H1 (cell line): ENCODE measurements around the gene MYCBP2. TPM values are rescaled to one million over a fixed set of nuclear protein-coding genes. Genes with fewer than 3 reads are reported as not detected.

Experiments used
- CTCF ChIA-PET: fragments of 300-600 bp; sonication (Branson Sonifier 250); formaldehyde crosslinking; loops from one replicate; lab custom pipeline; 2021; ENCODE audit not compliant: partially characterized antibody; lab: Charles Lee
- POLR2A ChIA-PET: fragments of 300-600 bp; sonication (Branson Sonifier 250); formaldehyde crosslinking; loops from one replicate; lab custom pipeline; 2021; ENCODE audit warnings: inconsistent platforms; ENCODE audit not compliant: partially characterized antibody; lab: Charles Lee
- DNase-seq, 2 experiments: peaks; one replicate each; pipeline versions ENCODE4 v3.0.0 to v3.0.0-alpha.2; 2010 to 2022; ENCODE audit warnings: low spot score in 2 of 2, low read depth in 1 of 2, mixed read lengths in 1 of 2
- FAIRE-seq: peaks from 2 replicates; lab custom pipeline; 2011; peaks lifted over from hg19 to GRCh38; lab: Jason Lieb, UNC
- H2AFZ ChIP-seq: 2 replicates; pipeline ENCODE4 v1.8.1; 2012; ENCODE audit warnings: low read length, inconsistent platforms
- H2AK5ac ChIP-seq: 2 replicates; pipeline ENCODE4 v1.6.1; 2013; ENCODE audit warnings: low read depth, low read length
- H2BK120ac ChIP-seq: replicated peaks from 2 replicates; pipeline ENCODE3; 2013; ENCODE audit warnings: low read depth, low read length, inconsistent platforms
- H2BK12ac ChIP-seq: 2 replicates; pipeline ENCODE4 v1.6.1; 2013; ENCODE audit warnings: low read depth, low read length
- H2BK15ac ChIP-seq: 2 replicates; pipeline ENCODE4 v1.6.1; 2013; ENCODE audit warnings: low read length
- H2BK20ac ChIP-seq: 2 replicates; pipeline ENCODE4 v1.6.1; 2013; ENCODE audit warnings: low read length
- H2BK5ac ChIP-seq: 2 replicates; pipeline ENCODE4 v1.6.1; 2013; ENCODE audit warnings: low read depth, low read length
- H3K14ac ChIP-seq: 2 replicates; pipeline ENCODE4 v1.6.1; 2013; ENCODE audit warnings: inconsistent platforms; ENCODE audit not compliant: insufficient read length
- H3K18ac ChIP-seq: 2 replicates; pipeline ENCODE4 v1.6.1; 2013; ENCODE audit warnings: low read length; ENCODE audit errors: extremely low read depth
- H3K23ac ChIP-seq: 2 replicates; pipeline ENCODE4 v1.6.1; 2013; ENCODE audit warnings: inconsistent platforms; ENCODE audit not compliant: insufficient read length
- H3K23me2 ChIP-seq: 2 replicates; pipeline ENCODE4 v1.6.1; 2013; ENCODE audit warnings: low read depth, low read length
- H3K27ac ChIP-seq: 2 replicates; pipeline ENCODE4 v1.6.1; 2011; ENCODE audit warnings: low read depth, low read length, inconsistent platforms
- H3K27me3 ChIP-seq, 4 experiments: replicated peaks in 1 of 4; 1 replicate in 1 of 4; 2 replicates in 3 of 4; pipeline versions ENCODE4 v1.6.1 to v1.8.1; 2011 to 2013; ENCODE audit warnings: low read length in 3 of 4, mild to moderate bottlenecking in 3 of 4, inconsistent platforms in 2 of 4, mixed read lengths in 2 of 4, moderate library complexity in 1 of 4; ENCODE audit not compliant: control insufficient read depth in 3 of 4, insufficient read depth in 3 of 4; ENCODE audit errors: extremely low read depth in 1 of 4
- H3K36me3 ChIP-seq, 4 experiments: 2 replicates each; pipeline versions ENCODE4 v1.6.1 to v1.8.1; 2011 to 2013; ENCODE audit warnings: mild to moderate bottlenecking in 4 of 4, low read length in 3 of 4, moderate library complexity in 2 of 4, control low read depth in 1 of 4, inconsistent platforms in 1 of 4; ENCODE audit not compliant: insufficient read depth in 4 of 4, control insufficient read depth in 2 of 4
- H3K4ac ChIP-seq: replicated peaks from 2 replicates; pipeline ENCODE3; 2013; ENCODE audit warnings: low read length, low read depth, mixed read lengths, inconsistent platforms; ENCODE audit not compliant: insufficient read length
- H3K4me1 ChIP-seq, 4 experiments: replicated peaks in 1 of 4; 1 replicate in 1 of 4; 2 replicates in 3 of 4; pipeline versions ENCODE4 v1.6.1 to v1.8.1; 2011 to 2013; ENCODE audit warnings: low read length in 3 of 4, inconsistent platforms in 2 of 4, mixed read lengths in 1 of 4; ENCODE audit not compliant: insufficient read depth in 4 of 4, control insufficient read depth in 3 of 4
- H3K4me2 ChIP-seq, 2 experiments: 2 replicates each; pipeline versions ENCODE4 v1.6.1 to v1.8.1; 2011 to 2013; ENCODE audit warnings: low read depth in 2 of 2, low read length in 2 of 2, control low read depth in 1 of 2, inconsistent platforms in 1 of 2, mild to moderate bottlenecking in 1 of 2; ENCODE audit not compliant: insufficient read depth in 1 of 2
- H3K4me3 ChIP-seq, 4 experiments: fragments of 200-600, 300-600 bp in 1 of 4; sonication (generic), shearing (Covaris generic), sonication (Bioruptor Twin) in 1 of 4; 2 replicates each; pipeline versions ENCODE4 v1.5.1 to v1.8.1; 2011 to 2016; ENCODE audit warnings: low read length in 4 of 4, low read depth in 3 of 4, control low read depth in 2 of 4, inconsistent platforms in 2 of 4, mild to moderate bottlenecking in 2 of 4, mixed read lengths in 1 of 4, moderate library complexity in 1 of 4; ENCODE audit not compliant: insufficient read depth in 2 of 4; ENCODE audit errors: extremely low read depth in 1 of 4
- H3K56ac ChIP-seq: replicated peaks from 2 replicates; pipeline ENCODE3; 2013; ENCODE audit warnings: low read depth, mild to moderate bottlenecking, mixed read lengths, low read length, inconsistent platforms; ENCODE audit not compliant: insufficient read length
- H3K79me1 ChIP-seq: 2 replicates; pipeline ENCODE4 v1.6.1; 2013; ENCODE audit warnings: low read depth, low read length, control low read depth
- H3K79me2 ChIP-seq, 2 experiments: 2 replicates each; pipeline versions ENCODE4 v1.6.1 to v1.8.1; 2012 to 2013; ENCODE audit warnings: low read length in 2 of 2, mild to moderate bottlenecking in 2 of 2, inconsistent platforms in 1 of 2; ENCODE audit not compliant: insufficient read depth in 2 of 2, control insufficient read depth in 1 of 2
- H3K9ac ChIP-seq, 4 experiments: replicated peaks in 1 of 4; 1 replicate in 1 of 4; 2 replicates in 3 of 4; pipeline versions ENCODE4 v1.6.1 to v1.8.1; 2011 to 2013; ENCODE audit warnings: low read depth in 3 of 4, low read length in 3 of 4, control low read depth in 2 of 4, mild to moderate bottlenecking in 2 of 4, moderate library complexity in 2 of 4, inconsistent platforms in 1 of 4; ENCODE audit errors: extremely low read depth in 1 of 4
- H3K9me3 ChIP-seq, 2 experiments: 2 replicates each; pipeline versions ENCODE4 v1.6.1 to v1.8.1; 2012 to 2013; ENCODE audit warnings: mild to moderate bottlenecking in 2 of 2, moderate library complexity in 2 of 2, control low read depth in 1 of 2, inconsistent platforms in 1 of 2, low read depth in 1 of 2, low read length in 1 of 2, mixed read lengths in 1 of 2; ENCODE audit not compliant: insufficient read depth in 2 of 2
- H4K20me1 ChIP-seq, 2 experiments: replicated peaks in 1 of 2; 2 replicates each; pipeline versions ENCODE3 to v1.8.1; 2011 to 2013; ENCODE audit warnings: inconsistent platforms in 2 of 2, low read length in 2 of 2, mild to moderate bottlenecking in 1 of 2; ENCODE audit not compliant: insufficient read depth in 2 of 2, control insufficient read depth in 1 of 2
- H4K5ac ChIP-seq: 2 replicates; pipeline ENCODE4 v1.6.1; 2013; ENCODE audit warnings: low read length, low read depth, mixed read lengths, inconsistent platforms; ENCODE audit not compliant: insufficient read length
- H4K8ac ChIP-seq: 2 replicates; pipeline ENCODE4 v1.8.0; 2013; ENCODE audit warnings: mild to moderate bottlenecking, moderate library complexity, low read length, inconsistent platforms; ENCODE audit not compliant: insufficient read depth; ENCODE audit errors: extremely low read depth
- H4K91ac ChIP-seq: replicated peaks from 2 replicates; pipeline ENCODE3; 2013; ENCODE audit warnings: low read length, mixed read lengths, inconsistent platforms; ENCODE audit not compliant: insufficient read length
- CHD2 ChIP-seq: IDR thresholded peaks from 2 replicates; pipeline ENCODE4 v1.6.1; 2012; ENCODE audit warnings: low read length, improper control_type of control experiment
- EZH2 ChIP-seq: fragments of 200-600 bp; sonication (generic); IDR thresholded peaks from 2 replicates; pipeline ENCODE4 v1.7.1; 2012; ENCODE audit warnings: low read depth, mild to moderate bottlenecking, moderate library complexity, low read length, inconsistent platforms; ENCODE audit not compliant: severe bottlenecking
- JUN ChIP-seq: IDR thresholded peaks from 2 replicates; pipeline ENCODE4 v1.6.1; 2011; ENCODE audit warnings: low read depth, mild to moderate bottlenecking, improper control_type of control experiment, low read length
- POLR2AphosphoS5 ChIP-seq: IDR thresholded peaks from 2 replicates; pipeline ENCODE4 v1.6.1; 2011; ENCODE audit warnings: low read depth, low read length
- TBP ChIP-seq: IDR thresholded peaks from 2 replicates; pipeline ENCODE4 v1.6.1; 2011; ENCODE audit warnings: low read depth, low read length, improper control_type of control experiment
- WGBS, 2 experiments: shearing (Covaris generic) in 1 of 2; methylation state at CpG; one replicate each; pipeline versions ENCODE4 v1.1.6 to v1.1.7; 2013 to 2015; ENCODE audit warnings: low lambda C conversion rate in 2 of 2, mixed read lengths in 2 of 2, inconsistent platforms in 1 of 2, low coverage in 1 of 2, missing lambda C conversion rate in 1 of 2; ENCODE audit not compliant: insufficient replicate concordance in 2 of 2, insufficient coverage in 1 of 2, insufficient read length in 1 of 2; ENCODE audit errors: extremely low coverage in 1 of 2, missing lambda C conversion rate in 1 of 2; 5-methylcytosine and 5-hydroxymethylcytosine counted together
- polyA plus RNA-seq, 7 experiments: library from polyadenylated mRNA; depleted of rRNA in 3 of 7; stranded (reverse) in 5 of 7; unstranded in 2 of 7; fragments of >200 nt in 5 of 7; fragments of 200-250 nt in 2 of 7; gene quantifications; 1 replicate in 5 of 7; 2 replicates in 1 of 7; 4 replicates in 1 of 7; pipeline versions ENCODE4 v1.2.1 to v1.2.3, GENCODE V29; 2011 to 2013; ENCODE audit warnings: missing spikeins in 2 of 7, mixed read lengths in 2 of 7
- total RNA-seq: library from RNA; stranded (reverse); fragmentation: NEBNext Ultra II Directional; extraction: Animal tissue kit (Norgen Biotek cat#: 25700); gene quantifications from 2 replicates; pipeline ENCODE4 v1.2.1, GENCODE V29; 2021
- TF ChIP-seq, protein P1 (sequence below): IDR thresholded peaks from 2 replicates; pipeline ENCODE4 v1.6.1; 2012; ENCODE audit warnings: low read length, inconsistent platforms

Gene MYCBP2
- total and polyA plus RNA-seq, 2 of the 8 experiments (the other 6 are each of a cell fraction or from before 2014, with no cell fraction given), result 19.0 to 52.1 TPM

DNA sequence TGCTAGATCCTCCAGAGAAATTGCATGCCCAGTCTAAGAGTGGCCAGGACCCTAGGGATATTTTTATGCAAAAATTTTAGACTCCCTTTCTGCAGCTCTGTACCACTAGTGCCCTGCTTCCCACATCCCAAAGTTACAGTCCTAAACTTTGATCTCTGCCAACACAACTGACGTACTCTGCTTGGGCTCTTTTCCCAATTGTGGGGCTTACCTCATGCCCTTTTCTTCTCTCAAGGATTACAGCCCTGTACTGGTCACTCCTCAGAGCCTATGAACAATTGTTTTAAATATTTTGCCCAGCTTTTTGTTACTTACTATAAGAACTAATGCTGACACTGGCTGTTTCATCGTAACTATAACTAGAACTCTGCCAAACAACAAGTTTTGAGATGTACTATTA, 242.1 kb downstream of the MYCBP2 start:
- CTCF ChIA-PET, result interaction anchor here (1.0 kb wide), 1 partner anchor 14 kb away, joined by 4 read pairs; no protein-coding TSS in a partner anchor
- TF ChIP-seq, protein P1, sequence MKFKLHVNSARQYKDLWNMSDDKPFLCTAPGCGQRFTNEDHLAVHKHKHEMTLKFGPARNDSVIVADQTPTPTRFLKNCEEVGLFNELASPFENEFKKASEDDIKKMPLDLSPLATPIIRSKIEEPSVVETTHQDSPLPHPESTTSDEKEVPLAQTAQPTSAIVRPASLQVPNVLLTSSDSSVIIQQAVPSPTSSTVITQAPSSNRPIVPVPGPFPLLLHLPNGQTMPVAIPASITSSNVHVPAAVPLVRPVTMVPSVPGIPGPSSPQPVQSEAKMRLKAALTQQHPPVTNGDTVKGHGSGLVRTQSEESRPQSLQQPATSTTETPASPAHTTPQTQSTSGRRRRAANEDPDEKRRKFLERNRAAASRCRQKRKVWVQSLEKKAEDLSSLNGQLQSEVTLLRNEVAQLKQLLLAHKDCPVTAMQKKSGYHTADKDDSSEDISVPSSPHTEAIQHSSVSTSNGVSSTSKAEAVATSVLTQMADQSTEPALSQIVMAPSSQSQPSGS, result no peak
- no peak for TF ChIP-seq CHD2
- no peak for TF ChIP-seq JUN
- no peak for TF ChIP-seq POLR2AphosphoS5
- no peak for TF ChIP-seq EZH2
- TF ChIP-seq TBP, result no peak
- no peaks in the 10 kb centered on the region for H3K79me2 ChIP-seq
- no peak overlapping the region for H4K8ac ChIP-seq
- H3K9ac ChIP-seq, result no peak overlapping the region
- H3K9me3 ChIP-seq, result no peaks in the 10 kb centered on the region
- no peak overlapping the region for H2BK20ac ChIP-seq
- H4K20me1 ChIP-seq, result no peaks in the 10 kb centered on the region
- no peak overlapping the region for H3K56ac ChIP-seq
- H2AFZ ChIP-seq, result no peak overlapping the region
- POLR2A ChIA-PET, result no interaction called here
- no peaks in the 10 kb centered on the region for H3K27me3 ChIP-seq
- no peak overlapping the region for H2AK5ac ChIP-seq
- no peak overlapping the region for H4K91ac ChIP-seq
- no peak overlapping the region for H2BK120ac ChIP-seq
- H2BK15ac ChIP-seq, result no peak overlapping the region
- H2BK5ac ChIP-seq, result no peak overlapping the region
- H2BK12ac ChIP-seq, result no peak overlapping the region
- peaks cover 0 to 25% (median 9%) of the 10 kb centered on the region in 4 experiments; a peak in 7 of 8 replicates for H3K36me3 ChIP-seq
- H3K4me1 ChIP-seq, result peaks cover 0 to 3% (median 0%) of the 10 kb centered on the region in 4 experiments; a peak in 1 of 7 replicates
- H3K14ac ChIP-seq, result no peak overlapping the region
- H3K23me2 ChIP-seq, result no peaks in the 10 kb centered on the region
- H3K4me2 ChIP-seq, result no peak overlapping the region
- WGBS, 2 experiments, result 91% methylated on average over 2 of the region's 2 CpGs; no CpG with 5 or more reads in 1 of the 2 experiments
- no peak overlapping the region for H4K5ac ChIP-seq
- no peaks in the 10 kb centered on the region for H3K79me1 ChIP-seq
- H3K27ac ChIP-seq, result no peak overlapping the region
- H3K23ac ChIP-seq, result no peak overlapping the region
- FAIRE-seq (no peak), DNase-seq (no peak)
- no peak overlapping the region for H3K4me3 ChIP-seq
- H3K18ac ChIP-seq, result no peak overlapping the region
- H3K4ac ChIP-seq, result no peak overlapping the region
